HCT116 (cell line): ENCODE results near the gene ODF2L.

Experiments used
- CTCF ChIP-seq, 3 experiments: fragments of 200-600 bp in 1 of 3; sonication (generic) in 1 of 3; IDR thresholded peaks in 2 of 3; conservative IDR thresholded peaks in 1 of 3; 2 replicates each; pipeline ENCODE4 v1.5.1; 2012 to 2017; ENCODE audit warnings: low read depth in 2 of 3, low read length in 2 of 3, antibody characterized with exemption in 1 of 3, borderline replicate concordance in 1 of 3, control low read depth in 1 of 3, mild to moderate bottlenecking in 1 of 3, mixed read lengths in 1 of 3, mixed run types in 1 of 3, moderate library complexity in 1 of 3; ENCODE audit not compliant: insufficient read depth in 1 of 3
- JUND ChIP-seq: IDR thresholded peaks from 2 replicates; pipeline ENCODE4 v1.6.1; 2012
- POLR2A ChIP-seq: IDR thresholded peaks from 2 replicates; pipeline ENCODE4 v1.7.0; 2011; ENCODE audit warnings: borderline replicate concordance; ENCODE audit not compliant: insufficient read depth, insufficient read length; ENCODE audit errors: extremely low read depth
- YY1 ChIP-seq: IDR thresholded peaks from 2 replicates; pipeline ENCODE4 v1.6.1; 2011; ENCODE audit warnings: low read length, low read depth, moderate library complexity, mild to moderate bottlenecking; ENCODE audit not compliant: insufficient replicate concordance; ENCODE audit errors: extremely low read depth
- ZNF274 ChIP-seq: fragments of 200-500 bp; sonication (Bioruptor generic); IDR thresholded peaks from 2 replicates; pipeline ENCODE4 v1.6.1; 2014; ENCODE audit warnings: mild to moderate bottlenecking, low read depth, low read length, inconsistent platforms

DNA sequence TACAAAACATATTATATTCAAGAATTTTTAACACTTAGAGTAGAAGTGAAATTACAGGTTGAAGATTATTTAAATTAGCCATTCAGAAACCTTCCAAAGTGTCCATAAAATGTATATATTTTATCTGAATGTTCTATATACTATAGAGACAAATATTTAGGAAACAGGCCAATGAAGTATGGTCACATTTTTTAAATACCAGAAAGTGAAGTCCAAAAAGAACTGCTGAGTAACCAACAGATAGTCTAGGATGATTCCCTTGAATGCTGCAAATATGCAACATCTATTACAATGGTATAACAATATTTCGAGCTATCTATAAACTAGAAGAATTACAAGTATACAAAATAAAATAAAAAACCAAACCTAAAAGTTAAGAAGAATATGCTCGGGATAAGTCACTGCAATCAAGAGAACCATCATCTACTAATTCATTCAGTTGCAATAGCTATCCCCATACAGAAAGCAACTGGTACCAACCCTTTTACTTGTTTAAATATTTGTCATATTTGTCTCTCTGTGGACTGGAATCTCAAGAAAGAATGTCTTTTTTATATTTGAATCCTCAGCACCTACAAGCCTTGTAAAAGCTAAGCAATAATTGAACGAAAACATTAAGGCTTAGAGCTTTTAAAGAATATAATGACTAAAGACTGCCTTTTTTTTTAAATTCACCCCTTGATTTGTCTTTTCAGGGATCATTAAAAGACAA lies 8.1 kb downstream of the ODF2L start:
- TF ChIP-seq ZNF274 (no peak), CTCF (IDR thresholded peaks at IDR 0.05 in 2 of 3, conservative IDR thresholded peaks at IDR 0.05 in 1 of 3; ENCODE audit: borderline replicate concordance in 1 of 3, insufficient read depth in 1 of 3, low read depth in 2 of 3, low read length in 2 of 3) (no peak), JUND (no peak), POLR2A (no peak), YY1 (no peak)
